GM15510 (cell line): ENCODE measurements around the gene RAB17.

ENCODE experiments used
- POLR2A ChIP-seq: IDR thresholded peaks from 3 replicates; pipeline ENCODE4 v1.6.1; 2011; ENCODE audit warnings: borderline replicate concordance; ENCODE audit not compliant: insufficient read length; ENCODE audit errors: extremely low read depth

Gene RAB17

DNA sequence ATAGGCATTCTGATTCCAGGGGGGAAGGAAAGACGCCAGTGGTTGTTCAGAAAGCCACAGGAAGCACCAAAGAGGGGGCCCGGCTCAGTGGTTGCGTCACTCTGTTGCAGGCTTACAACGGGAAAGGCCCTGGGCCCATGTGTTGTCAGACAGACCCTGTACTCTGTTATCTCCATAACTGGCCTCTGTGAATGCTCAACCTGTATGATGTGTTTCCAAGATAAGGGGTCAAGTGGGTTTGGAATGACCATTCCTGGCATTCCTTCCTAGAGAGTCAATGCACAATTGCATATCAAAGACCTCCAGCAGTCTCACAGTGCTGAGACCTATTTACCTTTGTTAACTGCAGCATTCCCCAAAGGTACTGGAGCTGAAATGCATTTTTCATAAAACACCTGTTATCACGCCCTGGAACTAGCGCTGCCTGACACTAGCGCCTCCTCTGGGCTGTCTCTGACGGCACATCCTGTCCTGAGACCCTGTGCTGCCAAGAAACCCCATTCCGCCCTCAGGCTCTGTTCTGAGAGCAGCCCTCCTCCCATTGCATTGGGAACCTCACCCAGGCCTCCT is 23.7 kb upstream of the RAB17 start:
- TF ChIP-seq POLR2A: no peak

DNA sequence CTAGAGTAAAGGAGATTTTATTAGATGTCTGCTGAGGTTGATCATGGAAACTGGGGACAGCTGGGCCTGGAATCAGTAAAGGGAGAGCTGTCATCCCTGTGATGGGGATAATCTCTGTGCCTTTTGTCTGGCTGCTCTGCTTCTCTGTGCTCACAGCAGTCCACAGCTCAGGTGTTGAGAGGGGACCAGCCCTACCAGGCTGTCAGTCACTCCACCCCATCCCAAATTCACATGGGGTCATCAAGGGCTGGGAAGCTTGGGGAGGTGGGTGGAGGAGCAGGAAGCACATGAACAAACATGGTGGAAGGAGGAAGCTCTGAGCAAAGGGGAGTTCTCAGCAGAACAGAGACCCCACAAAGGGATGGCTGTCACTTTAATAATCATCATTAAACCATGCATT is 23.1 kb upstream of the RAB17 start:
- TF ChIP-seq POLR2A: no peak

GRCh38 chr2:237612527-237613357 is 22.2 kb upstream of the RAB17 start:
- no peak for TF ChIP-seq POLR2A

- no peak for TF ChIP-seq POLR2A
Observed at GRCh38 chr2:237604960-237605359, 14.4 kb upstream of the RAB17 start.

DNA sequence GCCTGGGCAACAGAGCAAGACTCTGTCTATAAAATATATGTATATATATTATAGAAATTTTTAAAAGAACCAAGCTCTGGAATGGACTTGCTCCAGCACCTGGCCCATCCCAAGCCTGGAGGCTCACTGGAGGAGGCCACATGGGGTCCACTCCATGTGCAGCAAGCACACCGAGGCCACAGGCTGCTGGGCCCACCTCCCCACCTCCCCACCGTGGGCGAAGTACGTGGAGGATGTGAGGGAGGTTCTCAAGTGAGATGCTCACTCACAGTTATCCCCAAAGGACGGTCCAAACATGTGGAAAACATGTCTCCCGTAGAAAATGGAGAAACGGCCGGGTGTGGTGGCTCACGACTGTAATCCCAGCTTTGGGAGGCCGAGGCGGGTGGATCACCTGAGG is 13.9 kb upstream of the RAB17 start:
- TF ChIP-seq POLR2A: no peak

GRCh38 chr2:237603718-237604362 is 13.3 kb upstream of the RAB17 start:
- TF ChIP-seq POLR2A: no peak

- TF ChIP-seq POLR2A: no peak
Observed at GRCh38 chr2:237603049-237603717, 12.6 kb upstream of the RAB17 start.

- TF ChIP-seq POLR2A: no peak
Observed at GRCh38 chr2:237602409-237602808, 11.9 kb upstream of the RAB17 start.

DNA sequence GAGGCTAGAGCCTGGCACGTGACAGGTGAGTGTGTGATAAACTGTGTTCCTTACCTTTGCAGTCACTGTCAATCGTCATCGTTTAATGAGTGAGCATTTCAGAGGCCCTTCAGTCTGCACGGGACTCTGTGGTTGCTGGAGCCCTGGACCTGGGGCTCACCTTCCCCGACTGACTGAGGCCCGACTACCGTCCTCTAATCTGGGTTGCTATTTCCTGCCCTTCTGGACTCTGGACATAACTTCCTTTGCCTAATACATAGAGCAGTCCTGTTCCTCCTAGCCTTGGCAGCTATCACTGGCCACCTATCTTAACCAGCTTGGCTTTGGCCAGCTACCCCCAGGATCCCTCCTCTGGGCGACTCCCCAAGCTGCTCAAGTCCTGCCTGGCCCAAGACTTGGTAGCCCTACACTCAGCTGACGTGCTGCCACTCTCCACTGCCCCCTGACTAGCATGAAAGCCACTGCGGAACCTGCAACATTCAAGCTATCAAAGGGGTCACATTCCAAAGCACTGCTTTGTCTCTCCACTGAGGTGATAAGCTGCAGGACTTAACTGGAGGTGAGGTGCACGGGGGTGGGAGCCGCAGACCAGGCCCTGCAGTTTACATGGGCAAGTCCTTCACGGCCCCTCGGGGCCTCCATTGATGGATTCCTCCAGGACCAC is 11.1 kb upstream of the RAB17 start:
- TF ChIP-seq POLR2A: no peak

- TF ChIP-seq POLR2A: no peak
Observed at GRCh38 chr2:237600205-237600846, 9.8 kb upstream of the RAB17 start.

- TF ChIP-seq POLR2A: no peak
Observed at GRCh38 chr2:237599465-237600110, 9.1 kb upstream of the RAB17 start.

DNA sequence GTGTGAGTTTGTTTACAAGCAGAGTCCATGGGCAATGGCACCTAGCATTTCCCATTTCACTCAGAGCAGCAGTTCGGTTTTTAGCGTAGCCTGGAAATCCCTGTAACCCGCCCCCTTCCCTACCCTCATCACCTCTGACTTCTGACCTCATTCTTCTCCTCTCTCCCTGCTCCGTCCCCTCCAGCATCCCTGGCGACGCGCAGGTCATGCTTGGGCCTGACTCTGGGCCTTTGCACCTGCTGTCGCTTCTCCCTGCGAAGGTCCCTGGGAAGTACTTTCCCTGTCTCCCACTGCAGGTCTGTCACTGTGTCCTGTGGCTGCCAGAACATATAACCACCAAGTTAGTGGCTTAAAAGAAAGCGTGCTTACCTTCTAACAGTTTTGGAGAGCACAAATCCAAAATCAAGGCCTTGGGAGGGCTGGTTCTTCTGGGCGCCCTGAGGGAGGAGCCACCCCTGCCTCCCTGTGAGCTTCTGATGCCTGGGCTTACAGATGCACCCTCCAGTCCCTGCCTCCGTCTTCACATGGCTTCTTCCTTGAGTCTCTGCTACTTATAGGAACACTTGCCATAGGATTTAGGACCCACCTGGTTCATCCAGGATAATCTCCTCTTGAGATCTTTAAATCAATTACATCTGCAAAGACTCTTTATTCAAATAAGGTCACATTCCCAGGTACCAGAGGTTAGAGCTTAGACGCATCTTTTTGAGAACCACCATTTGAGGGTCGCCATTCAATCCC is 8.1 kb upstream of the RAB17 start:
- no peak for TF ChIP-seq POLR2A
